NCI-H510A treated with DMSO at 0.1 percent for 48 hours (cell line): ENCODE results near the gene NATD1.

Experiments
- DNase-seq: peaks from one replicate; lab custom pipeline; 2025; lab: John Stamatoyannopoulos, UW

Gene NATD1

GRCh38 chr17:21252796-21253645 lies at the start of gene NATD1:
TSS of gene NATD1 (minus strand) at chr17:21253410. CDS start at chr17:21253264, 146 bp downstream.
- DNase-seq, result peak; percentile 85

- DNase-seq, result no peak
These were observed 48.7 kb upstream of the NATD1 start for GRCh38 chr17:21301593-21302550.

- no peak for DNase-seq
These were observed 47.7 kb upstream of the NATD1 start for GRCh38 chr17:21300601-21301571.

- DNase-seq, result no peak
These were observed 46.9 kb upstream of the NATD1 start for GRCh38 chr17:21299981-21300600.

- DNase-seq, result no peak
These were observed 45.8 kb upstream of the NATD1 start for GRCh38 chr17:21298983-21299519.

- DNase-seq, result no peak
These were observed 45.1 kb upstream of the NATD1 start for GRCh38 chr17:21298056-21298982.

- DNase-seq, result no peak
These were observed 44.4 kb upstream of the NATD1 start for GRCh38 chr17:21297597-21297996.

GRCh38 chr17:21297026-21297520 lies 43.9 kb upstream of the NATD1 start:
- no peak for DNase-seq

GRCh38 chr17:21296097-21297025 lies 43.2 kb upstream of the NATD1 start:
- no peak for DNase-seq

- DNase-seq, result no peak
These were observed 42.1 kb upstream of the NATD1 start for GRCh38 chr17:21295036-21295952.

GRCh38 chr17:21294321-21295035 lies 41.3 kb upstream of the NATD1 start:
- DNase-seq, result no peak

GRCh38 chr17:21293831-21294210 lies 40.6 kb upstream of the NATD1 start:
- DNase-seq, result no peak

- DNase-seq, result no peak
These were observed 39.9 kb upstream of the NATD1 start for GRCh38 chr17:21292867-21293830.

GRCh38 chr17:21291862-21292261 lies 38.7 kb upstream of the NATD1 start:
- no peak for DNase-seq

GRCh38 chr17:21291357-21291756 lies 38.1 kb upstream of the NATD1 start:
- no peak for DNase-seq
